Large intestine (tissue), 3 donors: ENCODE results near the gene TKFC. TPM values are rescaled to one million over a fixed set of nuclear protein-coding genes. Genes with fewer than 3 reads are reported as not detected.
A peak's percentile ranks its signal among the peaks of the same experiment; 100 is the strongest.

ENCODE experiments used
- DNase-seq, 2 donors: peaks; one replicate each; pipeline versions ENCODE4 v3.0.0 to v3.0.0-alpha.2; 2013
- H3K27ac ChIP-seq: one replicate; pipeline ENCODE4 v1.5.1; 2013; ENCODE audit warnings: low read length
- H3K27me3 ChIP-seq: 2 replicates; pipeline ENCODE4 v1.6.1; 2013; ENCODE audit warnings: low read length; ENCODE audit not compliant: control insufficient read depth, insufficient read depth
- H3K36me3 ChIP-seq: 2 replicates; pipeline ENCODE4 v1.6.1; 2013; ENCODE audit warnings: low read length; ENCODE audit not compliant: control insufficient read depth, insufficient read depth
- H3K4me1 ChIP-seq: one replicate; pipeline ENCODE4 v1.6.1; 2013; ENCODE audit warnings: low read length; ENCODE audit not compliant: control insufficient read depth, insufficient read depth
- H3K4me3 ChIP-seq: one replicate; pipeline ENCODE4 v1.5.1; 2013; ENCODE audit warnings: low read length
- H3K9me3 ChIP-seq: one replicate; pipeline ENCODE4 v1.6.1; 2013; ENCODE audit warnings: mild to moderate bottlenecking, low read depth, low read length, moderate library complexity; ENCODE audit not compliant: control insufficient read depth
- WGBS: methylation state at CpG from one replicate; pipeline ENCODE4 v1.1.5; 2013; ENCODE audit warnings: low lambda C conversion rate; ENCODE audit not compliant: insufficient coverage; 5-methylcytosine and 5-hydroxymethylcytosine counted together
- polyA plus RNA-seq: library from polyadenylated mRNA; unstranded; fragments of 120-200 nt; gene quantifications from one replicate; pipeline ENCODE4 v1.2.1, GENCODE V29; 2013

TKFC gene
- polyA plus RNA-seq, 1 donor: 285 TPM

DNA sequence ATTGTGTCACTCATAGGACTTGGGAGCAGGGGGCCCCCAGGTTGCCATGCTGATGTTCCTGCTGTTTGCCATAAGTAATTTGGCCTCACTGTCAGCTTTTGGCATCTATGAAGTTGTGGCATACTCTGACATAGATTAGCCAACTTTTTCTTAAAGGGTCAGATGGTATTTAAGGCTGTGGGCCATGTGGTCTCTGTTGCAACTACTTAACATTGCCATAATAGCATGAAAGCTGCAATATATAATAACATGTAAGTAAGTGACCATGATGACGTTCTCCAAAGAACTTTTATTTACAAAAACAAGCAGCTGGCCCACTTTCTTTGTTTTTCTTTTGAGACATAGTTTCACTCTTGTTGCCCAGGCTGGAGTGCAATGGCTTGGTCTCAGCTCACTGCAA, 57.1 kb downstream of the TKFC start:
- H3K9me3 ChIP-seq: no peaks in the 10 kb centered on the region
- no peaks in the 10 kb centered on the region for H3K27me3 ChIP-seq
- H3K27ac ChIP-seq: no peak overlapping the region
- H3K4me3 ChIP-seq: no peak overlapping the region
- DNase-seq: no peak
- 71% methylated on average over 1 of the region's 1 CpG for WGBS
- peaks cover 9% of the 10 kb centered on the region for H3K4me1 ChIP-seq
- H3K36me3 ChIP-seq: peaks cover 8% of the 10 kb centered on the region

DNA sequence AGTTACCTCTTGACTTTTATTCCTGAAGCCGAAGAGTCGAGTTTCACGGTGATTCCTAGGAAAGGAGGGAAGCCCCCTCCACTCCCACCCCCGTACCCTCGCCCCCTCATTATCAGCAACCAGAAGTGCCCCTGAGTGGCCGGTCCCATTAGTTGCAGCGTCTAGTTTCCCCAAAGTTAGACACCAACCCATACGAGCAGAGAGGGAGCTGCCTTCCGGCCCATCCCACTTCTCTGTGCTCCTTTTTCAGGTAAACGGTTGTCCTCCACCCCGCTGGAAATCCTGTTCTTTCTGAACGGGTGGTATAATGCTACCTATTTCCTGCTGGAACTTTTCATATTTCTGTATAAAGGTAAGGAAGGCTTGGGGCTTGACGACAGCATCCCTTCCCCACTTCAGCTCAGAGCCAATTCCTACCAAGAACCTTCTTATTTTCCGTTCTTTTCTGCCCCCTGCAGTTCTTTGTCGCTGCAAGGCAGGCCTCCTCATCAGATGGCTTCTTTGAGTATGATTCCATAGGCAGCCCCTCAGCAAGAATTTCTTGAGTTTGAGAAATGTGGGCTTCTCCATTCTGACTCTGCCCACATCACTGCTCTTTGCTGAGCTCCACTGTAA, 60.1 kb downstream of the TKFC start:
- Histone ChIP-seq H3K4me3 (peak overlapping the region; percentile 73), H3K4me1 (peaks cover 9% of the 10 kb centered on the region), H3K27me3 (no peaks in the 10 kb centered on the region), H3K9me3 (no peaks in the 10 kb centered on the region), H3K36me3 (peaks cover 21% of the 10 kb centered on the region), H3K27ac (peak overlapping the region; percentile 84)
- 0% methylated on average over 1 of the region's 15 CpGs for WGBS
- peak; percentile 8 to 38 for DNase-seq

Other genes with a start within 250 kb of the TKFC start
- gene CD5, start 230.7 kb upstream of the TKFC start, polyA plus RNA-seq: 0.82 TPM
- 32.0 TPM for gene VPS37C, start 171.8 kb upstream of the TKFC start, polyA plus RNA-seq
- gene PGA3, start 129.7 kb upstream of the TKFC start, polyA plus RNA-seq: 0.63 TPM
- 3.3 TPM for gene PGA4, start 110.9 kb upstream of the TKFC start, polyA plus RNA-seq
- 0.40 TPM for gene PGA5, start 92.1 kb upstream of the TKFC start, polyA plus RNA-seq
- 5.1 TPM for gene VWCE, start 37.9 kb upstream of the TKFC start, polyA plus RNA-seq
- 157 TPM for gene DDB1, start 123 bp upstream of the TKFC start, polyA plus RNA-seq
- 31.1 TPM for gene CYB561A3, start 28.7 kb downstream of the TKFC start, polyA plus RNA-seq
- gene TMEM138, start 29.1 kb downstream of the TKFC start, polyA plus RNA-seq: 45.6 TPM
- 28.1 TPM for gene TMEM216, start 59.4 kb downstream of the TKFC start, polyA plus RNA-seq
- gene CPSF7, start 96.7 kb downstream of the TKFC start, polyA plus RNA-seq: 93.4 TPM
- gene SDHAF2, start 96.9 kb downstream of the TKFC start, polyA plus RNA-seq: 38.1 TPM
- gene LRRC10B, start 175.5 kb downstream of the TKFC start, polyA plus RNA-seq: 1.3 TPM
- gene SYT7, start 247.8 kb downstream of the TKFC start, polyA plus RNA-seq: 12.1 TPM